NOMO-1 treated with dmso at 0.1 percent for 144 hours (cell line): ENCODE data around the gene DYNC1I1.

Experiments
- DNase-seq: peaks from one replicate; lab custom pipeline; 2025; ENCODE audit not compliant: unreplicated experiment; lab: John Stamatoyannopoulos, UW

The DYNC1I1 gene

GRCh38 chr7:96016056-96016586, 243.8 kb downstream of the DYNC1I1 start:
- DNase-seq = no peak

- no peak for DNase-seq
Observed at GRCh38 chr7:96016735-96017134, 244.4 kb downstream of the DYNC1I1 start.

- no peak for DNase-seq
Observed at GRCh38 chr7:96017877-96018276, 245.5 kb downstream of the DYNC1I1 start.

GRCh38 chr7:96021568-96021967, 249.2 kb downstream of the DYNC1I1 start:
- DNase-seq = no peak

- DNase-seq = no peak
Observed at GRCh38 chr7:96023387-96023786, 251.0 kb downstream of the DYNC1I1 start.

- DNase-seq = no peak
Observed at GRCh38 chr7:96026010-96026409, 253.7 kb downstream of the DYNC1I1 start.

GRCh38 chr7:96026611-96027010, 254.3 kb downstream of the DYNC1I1 start:
- DNase-seq = no peak

- no peak for DNase-seq
Observed at GRCh38 chr7:96028729-96029128, 256.4 kb downstream of the DYNC1I1 start.

- DNase-seq = no peak
Observed at GRCh38 chr7:96033009-96033598, 260.8 kb downstream of the DYNC1I1 start.

- DNase-seq = no peak
Observed at GRCh38 chr7:96034940-96035727, 262.8 kb downstream of the DYNC1I1 start.

- no peak for DNase-seq
Observed at GRCh38 chr7:96040250-96040772, 268.0 kb downstream of the DYNC1I1 start.

- DNase-seq = no peak
Observed at GRCh38 chr7:96041171-96041570, 268.8 kb downstream of the DYNC1I1 start.

- no peak for DNase-seq
Observed at GRCh38 chr7:96045181-96045580, 272.8 kb downstream of the DYNC1I1 start.

GRCh38 chr7:96045919-96046318, 273.6 kb downstream of the DYNC1I1 start:
- DNase-seq = no peak

GRCh38 chr7:96052289-96052688, 279.9 kb downstream of the DYNC1I1 start:
- DNase-seq = no peak

- no peak for DNase-seq
Observed at GRCh38 chr7:96052860-96053470, 280.6 kb downstream of the DYNC1I1 start.

GRCh38 chr7:96055717-96056116, 283.4 kb downstream of the DYNC1I1 start:
- no peak for DNase-seq

- no peak for DNase-seq
Observed at GRCh38 chr7:96059075-96059474, 286.7 kb downstream of the DYNC1I1 start.

GRCh38 chr7:96061009-96061408, 288.7 kb downstream of the DYNC1I1 start:
- no peak for DNase-seq

- no peak for DNase-seq
Observed at GRCh38 chr7:96061844-96062243, 289.5 kb downstream of the DYNC1I1 start.

GRCh38 chr7:96067321-96067720, 295.0 kb downstream of the DYNC1I1 start:
- DNase-seq = no peak

GRCh38 chr7:96069401-96069800, 297.0 kb downstream of the DYNC1I1 start:
- no peak for DNase-seq
